Measurements from ENCODE around the gene NFAM1.

NFAM1 gene

GRCh38 chr22:42432020-42432596 lies at the start of gene NFAM1:
TSS of gene NFAM1 (minus strand) at chr22:42432403. CDS start at chr22:42432357, 46 bp downstream.
- H3K4me3 ChIP-seq (ENCODE audit: low read depth, low read length), result no peak within 1 kb of the TSS

- no peak overlapping the region for H3K4me3 ChIP-seq (ENCODE audit: low read depth, low read length)
Observed at GRCh38 chr22:42475122-42475521, 42.9 kb upstream of the NFAM1 start.

GRCh38 chr22:42473484-42474193 lies 41.4 kb upstream of the NFAM1 start:
- no peak overlapping the region for H3K4me3 ChIP-seq (ENCODE audit: low read depth, low read length)

- H3K4me3 ChIP-seq (ENCODE audit: low read depth, low read length), result no peak overlapping the region
Observed at GRCh38 chr22:42472671-42473070, 40.5 kb upstream of the NFAM1 start.

GRCh38 chr22:42471441-42471840 lies 39.2 kb upstream of the NFAM1 start:
- no peak overlapping the region for H3K4me3 ChIP-seq (ENCODE audit: low read depth, low read length)

- no peak overlapping the region for H3K4me3 ChIP-seq (ENCODE audit: low read depth, low read length)
Observed at GRCh38 chr22:42470366-42471082, 38.3 kb upstream of the NFAM1 start.

- no peak overlapping the region for H3K4me3 ChIP-seq (ENCODE audit: low read depth, low read length)
Observed at GRCh38 chr22:42468841-42469240, 36.6 kb upstream of the NFAM1 start.

GRCh38 chr22:42462016-42462415 lies 29.8 kb upstream of the NFAM1 start:
- H3K4me3 ChIP-seq (ENCODE audit: low read depth, low read length), result no peak overlapping the region

- H3K4me3 ChIP-seq (ENCODE audit: low read depth, low read length), result no peak overlapping the region
Observed at GRCh38 chr22:42461511-42461910, 29.3 kb upstream of the NFAM1 start.

- no peak overlapping the region for H3K4me3 ChIP-seq (ENCODE audit: low read depth, low read length)
Observed at GRCh38 chr22:42459287-42460063, 27.3 kb upstream of the NFAM1 start.

GRCh38 chr22:42452916-42453315 lies 20.7 kb upstream of the NFAM1 start:
- no peak overlapping the region for H3K4me3 ChIP-seq (ENCODE audit: low read depth, low read length)

- H3K4me3 ChIP-seq (ENCODE audit: low read depth, low read length), result no peak overlapping the region
Observed at GRCh38 chr22:42452456-42452855, 20.3 kb upstream of the NFAM1 start.

- H3K4me3 ChIP-seq (ENCODE audit: low read depth, low read length), result no peak overlapping the region
Observed at GRCh38 chr22:42451499-42452145, 19.4 kb upstream of the NFAM1 start.

GRCh38 chr22:42450862-42451261 lies 18.7 kb upstream of the NFAM1 start:
- H3K4me3 ChIP-seq (ENCODE audit: low read depth, low read length), result no peak overlapping the region

- H3K4me3 ChIP-seq (ENCODE audit: low read depth, low read length), result no peak overlapping the region
Observed at GRCh38 chr22:42446151-42446550, 13.9 kb upstream of the NFAM1 start.

- peak overlapping the region; percentile 13 for H3K4me3 ChIP-seq (ENCODE audit: low read depth, low read length)
Observed at GRCh38 chr22:42444077-42444904, 12.1 kb upstream of the NFAM1 start.

GRCh38 chr22:42443240-42444076 lies 11.3 kb upstream of the NFAM1 start:
- no peak overlapping the region for H3K4me3 ChIP-seq (ENCODE audit: low read depth, low read length)

- H3K4me3 ChIP-seq (ENCODE audit: low read depth, low read length), result no peak overlapping the region
Observed at GRCh38 chr22:42442748-42443147, 10.5 kb upstream of the NFAM1 start.

- no peak overlapping the region for H3K4me3 ChIP-seq (ENCODE audit: low read depth, low read length)
Observed at GRCh38 chr22:42440728-42441127, 8.5 kb upstream of the NFAM1 start.
